ENCODE measurements around the gene NAA10.

GRCh38 chrX:153960786-153961185 is 25.9 kb upstream of the NAA10 start:
- TF ChIP-seq CTCF (IDR thresholded peaks at IDR 0.05), result no peak
- TF ChIP-seq POLR2A (IDR thresholded peaks at IDR 0.05; ENCODE audit: low read depth), result no peak

All from esophagus muscularis mucosa (tissue), 3 donors.